Transverse colon (tissue), 4 donors: ENCODE data around the gene EIF2AK3.

ENCODE experiments used
- CTCF ChIP-seq, 5 experiments: fragments of 200-600 bp in 3 of 5; fragments of 450-650 bp in 2 of 5; sonication (generic) in 3 of 5; IDR thresholded peaks; 1 replicate in 2 of 5; 2 replicates in 3 of 5; pipeline ENCODE4 v1.5.1; 2016 to 2017; ENCODE audit warnings: antibody characterized with exemption in 5 of 5, inconsistent platforms in 3 of 5, mild to moderate bottlenecking in 2 of 5, moderate library complexity in 1 of 5
- EP300 ChIP-seq: sonication (generic); formaldehyde crosslinking; IDR thresholded peaks from one replicate; pipeline ENCODE4 v1.6.1; 2017; ENCODE audit warnings: antibody characterized with exemption, low read depth
- POLR2A ChIP-seq: fragments of 450-650 bp; IDR thresholded peaks from one replicate; pipeline ENCODE4 v1.6.1; 2016; ENCODE audit warnings: antibody characterized with exemption, mild to moderate bottlenecking, moderate library complexity
- POLR2AphosphoS5 ChIP-seq, 3 donors: sonication (generic); formaldehyde crosslinking; IDR thresholded peaks; one replicate each; pipeline ENCODE4 v1.6.1; 2016; ENCODE audit warnings: antibody characterized with exemption in 3 of 3

GRCh38 chr2:88641330-88641729, 14.1 kb upstream of the EIF2AK3 start:
- TF ChIP-seq POLR2A (no peak), CTCF (IDR thresholded peaks at IDR 0.05) (no peak), EP300 (no peak), POLR2AphosphoS5 (IDR thresholded peaks at IDR 0.05) (no peak)
